Nephron (organoid): ENCODE measurements around the gene CHCHD6.

Source experiments
- H3K27ac Mint-ChIP-seq, 3 experiments: 2 replicates each; pipeline ENCODE4 v1.8.0; 2020; ENCODE audit warnings: mixed read lengths in 3 of 3, mild to moderate bottlenecking in 2 of 3, moderate library complexity in 1 of 3
- H3K27me3 Mint-ChIP-seq: 2 replicates; pipeline ENCODE4 v1.8.0; 2021; ENCODE audit warnings: low read depth, mild to moderate bottlenecking, moderate library complexity, mixed read lengths
- H3K36me3 Mint-ChIP-seq: 2 replicates; pipeline ENCODE4 v1.8.0; 2020; ENCODE audit warnings: low read depth, mixed read lengths
- H3K4me1 Mint-ChIP-seq: 2 replicates; pipeline ENCODE4 v1.8.0; 2020; ENCODE audit warnings: mixed read lengths
- H3K4me3 Mint-ChIP-seq, 3 experiments: 2 replicates each; pipeline ENCODE4 v1.8.0; 2020; ENCODE audit warnings: mild to moderate bottlenecking in 3 of 3, mixed read lengths in 3 of 3, moderate library complexity in 2 of 3
- H3K9me3 Mint-ChIP-seq: 2 replicates; pipeline ENCODE4 v1.8.0; 2020; ENCODE audit warnings: mixed read lengths
- TF ChIP-seq, protein P1 (sequence below), 3 experiments: fragments of 200-600 bp; sonication (generic); IDR thresholded peaks; one replicate each; pipeline ENCODE4 v1.5.0; 2021; ENCODE audit warnings: antibody characterized with exemption in 3 of 3; ENCODE audit not compliant: unreplicated experiment in 3 of 3

The CHCHD6 gene

DNA sequence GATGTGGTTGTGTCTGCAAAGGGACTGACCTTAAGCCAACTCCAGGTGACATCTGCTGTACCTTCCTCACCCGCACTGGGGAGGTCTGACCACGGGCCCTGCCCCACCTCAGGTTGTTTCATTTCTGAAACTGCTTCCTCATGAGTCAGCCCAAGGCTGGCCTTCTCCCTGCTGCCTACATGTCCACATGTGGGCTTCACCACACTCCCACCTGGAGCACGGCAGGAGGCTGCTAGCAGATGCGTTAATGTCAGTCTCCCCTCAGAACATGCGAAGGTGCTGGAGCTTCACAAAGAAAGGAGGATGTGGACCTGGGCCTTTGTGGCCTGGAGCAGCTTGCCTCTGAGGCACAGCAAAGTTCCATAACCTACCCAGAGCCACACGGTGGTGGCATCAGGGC lies 209.5 kb downstream of the CHCHD6 start:
- no peak overlapping the region for H3K27ac Mint-ChIP-seq
- H3K36me3 Mint-ChIP-seq: peaks cover 8% of the 10 kb centered on the region
- TF ChIP-seq, protein P1, sequence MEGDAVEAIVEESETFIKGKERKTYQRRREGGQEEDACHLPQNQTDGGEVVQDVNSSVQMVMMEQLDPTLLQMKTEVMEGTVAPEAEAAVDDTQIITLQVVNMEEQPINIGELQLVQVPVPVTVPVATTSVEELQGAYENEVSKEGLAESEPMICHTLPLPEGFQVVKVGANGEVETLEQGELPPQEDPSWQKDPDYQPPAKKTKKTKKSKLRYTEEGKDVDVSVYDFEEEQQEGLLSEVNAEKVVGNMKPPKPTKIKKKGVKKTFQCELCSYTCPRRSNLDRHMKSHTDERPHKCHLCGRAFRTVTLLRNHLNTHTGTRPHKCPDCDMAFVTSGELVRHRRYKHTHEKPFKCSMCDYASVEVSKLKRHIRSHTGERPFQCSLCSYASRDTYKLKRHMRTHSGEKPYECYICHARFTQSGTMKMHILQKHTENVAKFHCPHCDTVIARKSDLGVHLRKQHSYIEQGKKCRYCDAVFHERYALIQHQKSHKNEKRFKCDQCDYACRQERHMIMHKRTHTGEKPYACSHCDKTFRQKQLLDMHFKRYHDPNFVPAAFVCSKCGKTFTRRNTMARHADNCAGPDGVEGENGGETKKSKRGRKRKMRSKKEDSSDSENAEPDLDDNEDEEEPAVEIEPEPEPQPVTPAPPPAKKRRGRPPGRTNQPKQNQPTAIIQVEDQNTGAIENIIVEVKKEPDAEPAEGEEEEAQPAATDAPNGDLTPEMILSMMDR (IDR thresholded peaks at IDR 0.05; ENCODE audit: unreplicated experiment in 3 of 3): no peak
- H3K4me1 Mint-ChIP-seq: peaks cover 13% of the 10 kb centered on the region
- peaks cover 6% of the 10 kb centered on the region for H3K27me3 Mint-ChIP-seq
- no peak overlapping the region for H3K4me3 Mint-ChIP-seq
- H3K9me3 Mint-ChIP-seq: peaks cover 4% of the 10 kb centered on the region

DNA sequence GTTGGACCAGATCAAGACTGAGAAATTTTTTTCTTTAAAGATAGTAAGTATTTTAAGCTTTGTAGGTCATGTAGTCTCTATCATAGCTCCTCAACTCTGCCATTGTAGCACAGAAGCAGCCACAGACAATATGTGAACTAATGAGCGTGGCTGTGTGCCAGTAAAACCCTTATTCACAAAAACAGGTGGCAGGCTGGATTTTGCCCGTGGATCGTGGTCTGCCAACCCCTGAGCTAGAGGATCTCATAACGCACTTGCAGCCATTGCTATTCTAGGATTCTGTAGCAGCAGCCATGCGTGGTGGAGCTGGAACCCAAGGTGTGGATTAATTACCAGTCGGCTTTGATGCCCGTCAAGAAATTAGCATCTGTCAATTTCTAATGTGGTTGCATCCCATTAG lies 210.2 kb downstream of the CHCHD6 start:
- Mint-ChIP-seq H3K27ac (no peak overlapping the region), H3K36me3 (peaks cover 9% of the 10 kb centered on the region), H3K4me3 (no peak overlapping the region), H3K4me1 (peaks cover 11% of the 10 kb centered on the region), H3K27me3 (peaks cover 3% of the 10 kb centered on the region), H3K9me3 (peaks cover 5% of the 10 kb centered on the region)
- TF ChIP-seq, protein P1 (IDR thresholded peaks at IDR 0.05; ENCODE audit: unreplicated experiment in 3 of 3): no peak

DNA sequence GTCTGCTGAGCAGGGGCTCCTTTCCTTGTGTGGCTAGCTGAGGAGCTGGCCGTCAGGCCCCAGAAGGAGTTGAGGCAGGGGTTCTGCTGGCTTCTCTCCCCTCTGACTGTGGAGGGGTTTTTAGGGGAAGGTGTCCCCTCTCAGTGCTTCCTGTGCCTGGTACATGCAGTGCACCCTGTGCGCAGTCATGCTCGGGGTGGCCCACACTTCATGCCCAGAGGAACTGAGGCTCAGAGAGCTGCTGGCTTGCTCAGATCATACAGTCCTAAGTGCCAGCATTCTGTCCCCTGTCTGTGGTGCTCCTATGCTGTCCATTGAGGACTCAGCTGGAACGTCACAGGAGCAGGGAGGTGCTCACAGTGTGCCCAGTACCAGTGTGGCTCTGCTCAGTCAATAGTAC lies 211.0 kb downstream of the CHCHD6 start:
- peaks cover 13% of the 10 kb centered on the region for H3K36me3 Mint-ChIP-seq

DNA sequence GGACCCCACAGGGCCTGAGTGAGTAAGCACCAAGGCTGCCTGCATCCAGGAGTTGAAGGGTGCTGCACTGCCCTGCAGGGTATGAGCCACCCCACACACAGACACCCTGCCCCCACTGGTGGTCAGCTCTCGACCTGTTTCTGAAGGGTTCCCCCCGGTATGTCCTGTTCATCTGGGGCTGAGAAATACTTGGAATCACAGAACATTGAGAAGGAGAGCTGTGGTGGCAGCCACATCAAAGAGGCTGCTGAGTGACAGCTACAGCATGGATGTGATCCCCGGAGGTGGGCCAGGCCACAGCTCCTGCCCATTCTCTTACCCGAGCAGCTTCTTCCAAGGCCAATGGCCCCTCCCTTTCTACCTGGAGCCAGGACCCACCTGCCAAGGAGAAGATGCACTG lies 212.5 kb downstream of the CHCHD6 start:
- TF ChIP-seq, protein P1 (IDR thresholded peaks at IDR 0.05; ENCODE audit: unreplicated experiment in 3 of 3): no peak
- H3K4me3 Mint-ChIP-seq: no peak overlapping the region
- peaks cover 21% of the 10 kb centered on the region for H3K36me3 Mint-ChIP-seq
- peaks cover 16% of the 10 kb centered on the region for H3K9me3 Mint-ChIP-seq
- no peaks in the 10 kb centered on the region for H3K27me3 Mint-ChIP-seq
- peaks cover 7% of the 10 kb centered on the region for H3K4me1 Mint-ChIP-seq
- H3K27ac Mint-ChIP-seq: no peak overlapping the region

More for the DNA sequence above, 211.0 kb downstream of the CHCHD6 start:
- Mint-ChIP-seq H3K4me1 (peaks cover 7% of the 10 kb centered on the region), H3K27ac (no peak overlapping the region), H3K4me3 (no peak overlapping the region), H3K9me3 (peaks cover 8% of the 10 kb centered on the region), H3K27me3 (no peaks in the 10 kb centered on the region)
- TF ChIP-seq, protein P1 (IDR thresholded peaks at IDR 0.05; ENCODE audit: unreplicated experiment in 3 of 3): no peak

DNA sequence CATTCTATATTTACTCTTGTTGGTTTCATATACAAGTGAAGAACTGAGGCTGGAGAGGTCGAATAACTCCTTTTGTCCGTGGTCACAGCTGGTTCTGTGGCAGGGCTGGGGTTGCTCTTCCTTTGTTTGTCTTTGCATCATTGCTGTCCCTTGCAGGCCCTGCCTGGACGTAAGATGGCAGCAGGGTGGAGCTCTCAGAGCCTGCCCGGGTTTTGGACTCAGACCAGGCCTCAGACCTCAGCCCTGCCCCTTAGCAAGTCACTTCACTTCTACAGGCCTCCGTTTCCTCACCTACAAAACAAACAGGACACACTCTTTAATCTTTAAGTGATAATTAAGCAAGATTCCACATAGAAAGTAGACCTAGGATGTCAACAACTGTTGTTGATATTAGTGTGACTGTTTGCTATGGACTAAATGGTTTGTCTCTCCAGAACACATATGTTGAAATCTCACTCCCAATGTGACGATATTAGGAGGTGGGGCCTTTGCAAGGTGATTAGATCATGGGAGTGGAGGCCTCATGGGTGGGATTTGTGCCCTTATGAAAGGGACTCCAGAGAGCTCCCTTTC lies 213.3 kb downstream of the CHCHD6 start:
- H3K9me3 Mint-ChIP-seq: peaks cover 16% of the 10 kb centered on the region
- H3K36me3 Mint-ChIP-seq: peaks cover 21% of the 10 kb centered on the region
- TF ChIP-seq, protein P1 (IDR thresholded peaks at IDR 0.05; ENCODE audit: unreplicated experiment in 3 of 3): no peak
- no peak overlapping the region for H3K27ac Mint-ChIP-seq
- H3K4me1 Mint-ChIP-seq: no peaks in the 10 kb centered on the region
- H3K4me3 Mint-ChIP-seq: no peak overlapping the region
- no peaks in the 10 kb centered on the region for H3K27me3 Mint-ChIP-seq

DNA sequence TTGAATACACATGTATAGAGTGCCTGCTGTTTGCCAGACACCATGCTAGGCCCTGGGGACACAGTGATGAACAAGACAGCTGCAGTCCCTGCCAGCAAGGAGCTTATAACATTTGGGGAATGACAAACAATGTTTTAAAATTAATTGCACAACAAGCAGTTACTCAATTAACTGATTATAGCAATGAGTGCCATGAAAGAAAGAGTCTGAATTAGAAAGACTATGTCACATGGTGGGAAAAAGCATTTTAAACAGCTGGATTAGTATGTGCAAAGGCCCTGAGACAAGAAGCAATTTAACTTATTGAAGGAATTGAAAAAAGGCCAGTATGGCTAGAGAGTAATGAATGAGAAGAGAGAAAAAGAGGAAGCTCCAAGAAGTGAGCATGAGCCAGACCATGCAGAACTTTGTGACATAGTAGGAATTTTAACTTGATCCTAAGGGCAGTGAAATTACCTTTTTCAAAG lies 214.3 kb downstream of the CHCHD6 start:
- TF ChIP-seq, protein P1 (IDR thresholded peaks at IDR 0.05; ENCODE audit: unreplicated experiment in 3 of 3): no peak
- Mint-ChIP-seq H3K36me3 (peaks cover 21% of the 10 kb centered on the region), H3K27me3 (no peaks in the 10 kb centered on the region)

More for the DNA sequence above, 214.3 kb downstream of the CHCHD6 start:
- Mint-ChIP-seq H3K4me3 (no peak overlapping the region), H3K27ac (no peak overlapping the region), H3K4me1 (no peaks in the 10 kb centered on the region), H3K9me3 (peaks cover 16% of the 10 kb centered on the region)
